GM23338 (cell line): ENCODE measurements around the gene ZNF821. TPM values are rescaled to one million over a fixed set of nuclear protein-coding genes. Genes with fewer than 3 reads are reported as not detected.
A peak's percentile ranks its signal among the peaks of the same experiment; 100 is the strongest.

Experiments used
- ATAC-seq: fragments of 200-7000 bp; cut with Tn5 transposase; 3 replicates; pipeline ENCODE4 v1.9.1; 2020
- DNase-seq: peaks from one replicate; pipeline ENCODE4 v3.0.0-alpha.2; 2015; ENCODE audit warnings: low spot score
- H2AFZ ChIP-seq: fragments of 200-600 bp; sonication (generic); 2 replicates; pipeline ENCODE4 v1.8.0; 2016; ENCODE audit warnings: antibody characterized with exemption, mild to moderate bottlenecking, moderate library complexity
- H3F3A ChIP-seq: fragments of 200-600 bp; sonication (generic); replicated peaks from 2 replicates; pipeline ENCODE4 v1.8.0; 2017; ENCODE audit warnings: antibody characterized with exemption, mixed run types, low read depth
- H3K27ac ChIP-seq: fragments of 200-600 bp; sonication (generic); 2 replicates; pipeline ENCODE4 v1.6.1; 2016; ENCODE audit warnings: low read depth
- H3K27me3 ChIP-seq: fragments of 200-600 bp; sonication (generic); 2 replicates; pipeline ENCODE4 v1.8.0; 2016; ENCODE audit warnings: mild to moderate bottlenecking, mixed run types, moderate library complexity; ENCODE audit not compliant: insufficient read depth
- H3K36me3 ChIP-seq: fragments of 200-600 bp; sonication (generic); 2 replicates; pipeline ENCODE4 v1.8.0; 2016; ENCODE audit warnings: mild to moderate bottlenecking; ENCODE audit not compliant: insufficient read depth
- H3K4me1 ChIP-seq: fragments of 200-600 bp; sonication (generic); 2 replicates; pipeline ENCODE4 v1.8.0; 2016; ENCODE audit warnings: mild to moderate bottlenecking, moderate library complexity; ENCODE audit not compliant: insufficient read depth
- H3K4me2 ChIP-seq: fragments of 200-600 bp; sonication (generic); 2 replicates; pipeline ENCODE4 v1.7.1; 2017; ENCODE audit warnings: mixed run types
- H3K4me3 ChIP-seq: fragments of 200-600 bp; sonication (generic); 2 replicates; pipeline ENCODE4 v1.6.1; 2016; ENCODE audit warnings: mixed run types
- H3K79me2 ChIP-seq: fragments of 200-600 bp; sonication (generic); replicated peaks from 2 replicates; pipeline ENCODE4 v1.8.0; 2017; ENCODE audit warnings: mild to moderate bottlenecking; ENCODE audit not compliant: insufficient read depth
- H3K9me2 ChIP-seq: fragments of 200-600 bp; sonication (generic); 2 replicates; pipeline ENCODE4 v1.8.0; 2017; ENCODE audit not compliant: insufficient read depth
- H4K20me1 ChIP-seq: fragments of 200-600 bp; sonication (generic); replicated peaks from 2 replicates; pipeline ENCODE4 v1.8.0; 2017; ENCODE audit warnings: mild to moderate bottlenecking; ENCODE audit not compliant: insufficient read depth
- H3K27ac Mint-ChIP-seq: 2 replicates; pipeline ENCODE4 v1.8.0; 2020; ENCODE audit warnings: inconsistent platforms, mild to moderate bottlenecking, moderate library complexity, mixed read lengths
- H3K27me3 Mint-ChIP-seq: 3 replicates; pipeline ENCODE4 v1.8.0; 2022; ENCODE audit warnings: low read depth, mild to moderate bottlenecking, moderate library complexity, mixed read lengths, inconsistent platforms; ENCODE audit not compliant: insufficient read depth, poor library complexity
- H3K36me3 Mint-ChIP-seq: 3 replicates; pipeline ENCODE4 v1.8.0; 2021; ENCODE audit warnings: low read depth, mild to moderate bottlenecking, inconsistent platforms, moderate library complexity, mixed read lengths
- H3K4me1 Mint-ChIP-seq: 3 replicates; pipeline ENCODE4 v1.8.0; 2020; ENCODE audit warnings: mild to moderate bottlenecking, inconsistent platforms, mixed read lengths
- H3K4me3 Mint-ChIP-seq: 3 replicates; pipeline ENCODE4 v1.8.0; 2021; ENCODE audit warnings: moderate library complexity, mild to moderate bottlenecking, inconsistent platforms, mixed read lengths
- H3K9me3 Mint-ChIP-seq: 3 replicates; pipeline ENCODE4 v1.8.0; 2020; ENCODE audit warnings: moderate library complexity, mild to moderate bottlenecking, inconsistent platforms, mixed read lengths
- CREB1 ChIP-seq: fragments of 250-450 bp; sonication (Bioruptor Pico); IDR thresholded peaks from 2 replicates; pipeline ENCODE4 v1.5.0; 2020; ENCODE audit warnings: low read depth, mild to moderate bottlenecking, moderate library complexity
- CTCF ChIP-seq, 2 experiments: fragments of 200-600 bp in 1 of 2; sonication (generic) in 1 of 2; conservative IDR thresholded peaks; 2 replicates each; pipeline versions ENCODE4 v1.5.1 to v1.6.1; 2016 to 2017; ENCODE audit warnings: antibody characterized with exemption in 2 of 2, low read depth in 2 of 2, mild to moderate bottlenecking in 2 of 2, moderate library complexity in 1 of 2
- JUNB ChIP-seq: IDR thresholded peaks from one replicate; pipeline ENCODE4 v1.6.1; 2016; ENCODE audit warnings: antibody characterized with exemption; ENCODE audit not compliant: unreplicated experiment
- STAT1 ChIP-seq: IDR thresholded peaks from one replicate; pipeline ENCODE4 v1.6.1; 2016; ENCODE audit warnings: antibody characterized with exemption; ENCODE audit not compliant: unreplicated experiment
- polyA plus RNA-seq: library from polyadenylated mRNA; unstranded; fragments of >200 nt; fragmentation: Nextera tagmentation; extraction: Ambion mirVana; gene quantifications from 2 replicates; pipeline ENCODE4 v1.2.1, GENCODE V29; 2016
- total RNA-seq: library from RNA; depleted of rRNA; stranded (reverse); fragments of >200 nt; shearing (Covaris generic); gene quantifications from 2 replicates; pipeline ENCODE4 v1.2.3, GENCODE V29; 2014
- TF ChIP-seq, protein P1 (sequence below): fragments of 250-450 bp; sonication (Bioruptor Pico); IDR thresholded peaks from 2 replicates; pipeline ENCODE4 v1.5.0; 2020; ENCODE audit warnings: mild to moderate bottlenecking, moderate library complexity

The ZNF821 gene
- total and polyA plus RNA-seq, 2 experiments from 2014 or later, result 13.3 to 14.8 TPM

- no peaks in the 10 kb centered on the region for H3K27me3 ChIP-seq
- H2AFZ ChIP-seq, result peak overlapping the region; percentile 86; the same call in 1 of the 2 replicates
Measured at GRCh38 chr16:71883168-71883848, 674 bp downstream of the ZNF821 start.

DNA sequence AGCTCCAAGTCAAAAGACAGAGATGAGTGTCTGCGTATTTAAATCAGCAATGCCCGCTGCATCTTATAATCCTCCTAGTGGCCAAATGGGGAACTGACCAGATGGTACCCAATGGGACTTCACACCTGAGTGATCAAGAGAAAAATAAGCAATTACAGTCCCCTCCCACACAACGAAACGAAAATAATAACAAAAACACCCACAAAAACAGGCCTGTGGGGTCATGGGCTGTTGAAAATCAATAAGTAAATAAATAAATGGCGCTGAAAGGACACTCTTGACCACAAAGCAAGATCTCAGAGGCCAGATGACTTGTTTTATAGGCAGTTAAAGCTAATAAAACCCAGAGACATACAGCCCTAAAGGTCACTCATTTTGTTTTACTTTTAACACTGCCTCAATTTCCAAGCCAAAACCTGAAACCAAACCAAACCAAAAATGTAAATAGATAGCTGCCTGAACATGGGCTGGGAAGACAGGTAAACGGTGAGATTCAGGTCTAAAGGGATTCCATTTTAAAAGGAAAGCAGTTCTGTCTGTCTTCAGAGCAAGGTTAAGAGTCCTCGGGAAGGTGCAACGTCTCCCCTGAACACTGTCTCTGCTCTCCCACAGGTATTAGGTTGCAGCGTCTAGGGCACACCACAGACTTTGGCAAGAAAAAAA is 1.3 kb downstream of the ZNF821 start:
- Histone ChIP-seq H3F3A (peaks cover 6% of the 10 kb centered on the region), H3K27ac (peak overlapping the region; percentile 91), H3K27me3 (no peaks in the 10 kb centered on the region), H3K4me2 (peak overlapping the region; percentile 96), H3K4me3 (peak overlapping the region; percentile 88), H3K9me2 (no peaks in the 10 kb centered on the region), H3K4me1 (peaks cover 20% of the 10 kb centered on the region), H3K36me3 (peaks cover 17% of the 10 kb centered on the region), H4K20me1 (no peaks in the 10 kb centered on the region), H3K79me2 (peaks cover 2% of the 10 kb centered on the region; the same call in 1 of the 2 replicates), H2AFZ (peak overlapping the region; percentile 86; the same call in 1 of the 2 replicates)
- peaks cover 3% of the 10 kb centered on the region; the same call in 1 of the 3 replicates for H3K9me3 Mint-ChIP-seq
- H3K27me3 Mint-ChIP-seq, result peaks cover 7% of the 10 kb centered on the region
- DNase-seq, result peak; percentile 95
- peaks cover 24% of the 10 kb centered on the region for H3K36me3 Mint-ChIP-seq
- TF ChIP-seq, protein P1, sequence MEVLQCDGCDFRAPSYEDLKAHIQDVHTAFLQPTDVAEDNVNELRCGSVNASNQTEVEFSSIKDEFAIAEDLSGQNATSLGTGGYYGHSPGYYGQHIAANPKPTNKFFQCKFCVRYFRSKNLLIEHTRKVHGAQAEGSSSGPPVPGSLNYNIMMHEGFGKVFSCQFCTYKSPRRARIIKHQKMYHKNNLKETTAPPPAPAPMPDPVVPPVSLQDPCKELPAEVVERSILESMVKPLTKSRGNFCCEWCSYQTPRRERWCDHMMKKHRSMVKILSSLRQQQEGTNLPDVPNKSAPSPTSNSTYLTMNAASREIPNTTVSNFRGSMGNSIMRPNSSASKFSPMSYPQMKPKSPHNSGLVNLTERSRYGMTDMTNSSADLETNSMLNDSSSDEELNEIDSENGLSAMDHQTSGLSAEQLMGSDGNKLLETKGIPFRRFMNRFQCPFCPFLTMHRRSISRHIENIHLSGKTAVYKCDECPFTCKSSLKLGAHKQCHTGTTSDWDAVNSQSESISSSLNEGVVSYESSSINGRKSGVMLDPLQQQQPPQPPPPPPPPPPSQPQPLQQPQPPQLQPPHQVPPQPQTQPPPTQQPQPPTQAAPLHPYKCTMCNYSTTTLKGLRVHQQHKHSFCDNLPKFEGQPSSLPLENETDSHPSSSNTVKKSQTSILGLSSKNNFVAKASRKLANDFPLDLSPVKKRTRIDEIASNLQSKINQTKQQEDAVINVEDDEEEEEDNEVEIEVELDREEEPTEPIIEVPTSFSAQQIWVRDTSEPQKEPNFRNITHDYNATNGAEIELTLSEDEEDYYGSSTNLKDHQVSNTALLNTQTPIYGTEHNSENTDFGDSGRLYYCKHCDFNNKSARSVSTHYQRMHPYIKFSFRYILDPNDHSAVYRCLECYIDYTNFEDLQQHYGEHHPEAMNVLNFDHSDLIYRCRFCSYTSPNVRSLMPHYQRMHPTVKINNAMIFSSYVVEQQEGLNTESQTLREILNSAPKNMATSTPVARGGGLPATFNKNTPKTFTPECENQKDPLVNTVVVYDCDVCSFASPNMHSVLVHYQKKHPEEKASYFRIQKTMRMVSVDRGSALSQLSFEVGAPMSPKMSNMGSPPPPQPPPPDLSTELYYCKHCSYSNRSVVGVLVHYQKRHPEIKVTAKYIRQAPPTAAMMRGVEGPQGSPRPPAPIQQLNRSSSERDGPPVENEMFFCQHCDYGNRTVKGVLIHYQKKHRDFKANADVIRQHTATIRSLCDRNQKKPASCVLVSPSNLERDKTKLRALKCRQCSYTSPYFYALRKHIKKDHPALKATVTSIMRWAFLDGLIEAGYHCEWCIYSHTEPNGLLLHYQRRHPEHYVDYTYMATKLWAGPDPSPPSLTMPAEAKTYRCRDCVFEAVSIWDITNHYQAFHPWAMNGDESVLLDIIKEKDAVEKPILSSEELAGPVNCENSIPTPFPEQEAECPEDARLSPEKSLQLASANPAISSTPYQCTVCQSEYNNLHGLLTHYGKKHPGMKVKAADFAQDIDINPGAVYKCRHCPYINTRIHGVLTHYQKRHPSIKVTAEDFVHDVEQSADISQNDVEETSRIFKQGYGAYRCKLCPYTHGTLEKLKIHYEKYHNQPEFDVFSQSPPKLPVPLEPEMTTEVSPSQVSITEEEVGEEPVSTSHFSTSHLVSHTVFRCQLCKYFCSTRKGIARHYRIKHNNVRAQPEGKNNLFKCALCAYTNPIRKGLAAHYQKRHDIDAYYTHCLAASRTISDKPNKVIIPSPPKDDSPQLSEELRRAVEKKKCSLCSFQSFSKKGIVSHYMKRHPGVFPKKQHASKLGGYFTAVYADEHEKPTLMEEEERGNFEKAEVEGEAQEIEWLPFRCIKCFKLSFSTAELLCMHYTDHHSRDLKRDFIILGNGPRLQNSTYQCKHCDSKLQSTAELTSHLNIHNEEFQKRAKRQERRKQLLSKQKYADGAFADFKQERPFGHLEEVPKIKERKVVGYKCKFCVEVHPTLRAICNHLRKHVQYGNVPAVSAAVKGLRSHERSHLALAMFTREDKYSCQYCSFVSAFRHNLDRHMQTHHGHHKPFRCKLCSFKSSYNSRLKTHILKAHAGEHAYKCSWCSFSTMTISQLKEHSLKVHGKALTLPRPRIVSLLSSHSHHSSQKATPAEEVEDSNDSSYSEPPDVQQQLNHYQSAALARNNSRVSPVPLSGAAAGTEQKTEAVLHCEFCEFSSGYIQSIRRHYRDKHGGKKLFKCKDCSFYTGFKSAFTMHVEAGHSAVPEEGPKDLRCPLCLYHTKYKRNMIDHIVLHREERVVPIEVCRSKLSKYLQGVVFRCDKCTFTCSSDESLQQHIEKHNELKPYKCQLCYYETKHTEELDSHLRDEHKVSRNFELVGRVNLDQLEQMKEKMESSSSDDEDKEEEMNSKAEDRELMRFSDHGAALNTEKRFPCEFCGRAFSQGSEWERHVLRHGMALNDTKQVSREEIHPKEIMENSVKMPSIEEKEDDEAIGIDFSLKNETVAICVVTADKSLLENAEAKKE (CRISPR knock-in tag), result no peak
- TF ChIP-seq JUNB (no peak), CTCF (conservative IDR thresholded peaks at IDR 0.05; ENCODE audit: low read depth in 2 of 2) (peak; percentile 73 to 89), CREB1 (no peak)
- peak overlapping the region; percentile 67; the same call in 1 of the 2 replicates for H3K27ac Mint-ChIP-seq
- peak; percentile 21 for ATAC-seq
- H3K4me3 Mint-ChIP-seq, result peak overlapping the region; percentile 87
- H3K4me1 Mint-ChIP-seq, result peaks cover 36% of the 10 kb centered on the region

More at GRCh38 chr16:71883168-71883848, 674 bp downstream of the ZNF821 start:
- DNase-seq, result peak; percentile 78
- peak overlapping the region; percentile 67; the same call in 1 of the 2 replicates for H3K27ac Mint-ChIP-seq
- Histone ChIP-seq H3K9me2 (no peaks in the 10 kb centered on the region), H3K4me2 (peak overlapping the region; percentile 96), H3K36me3 (peaks cover 13% of the 10 kb centered on the region), H4K20me1 (no peaks in the 10 kb centered on the region), H3K27ac (peak overlapping the region; percentile 91), H3K4me3 (peak overlapping the region; percentile 88), H3F3A (peaks cover 6% of the 10 kb centered on the region), H3K79me2 (peaks cover 2% of the 10 kb centered on the region; the same call in 1 of the 2 replicates), H3K4me1 (peaks cover 20% of the 10 kb centered on the region)
- peak overlapping the region; percentile 87 for H3K4me3 Mint-ChIP-seq
- H3K4me1 Mint-ChIP-seq, result peaks cover 36% of the 10 kb centered on the region
- ATAC-seq, result peak; percentile 57
- peaks cover 3% of the 10 kb centered on the region; the same call in 1 of the 3 replicates for H3K9me3 Mint-ChIP-seq
- TF ChIP-seq CTCF (conservative IDR thresholded peaks at IDR 0.05; ENCODE audit: low read depth in 2 of 2) (peak in 1 of 2 experiments; percentile 48; a peak in 1 of 4 replicates), STAT1 (no peak)
- H3K27me3 Mint-ChIP-seq, result peaks cover 7% of the 10 kb centered on the region
- peaks cover 19% of the 10 kb centered on the region for H3K36me3 Mint-ChIP-seq
